Ascending aorta (tissue), 2 donors: ENCODE data around the gene ARMC5. TPM values are rescaled to one million over a fixed set of nuclear protein-coding genes. Genes with fewer than 3 reads are reported as not detected.

Source experiments
- DNase-seq, 2 donors: peaks; one replicate each; pipeline ENCODE4 v3.0.0-alpha.2; 2019; ENCODE audit warnings: low spot score in 2 of 2
- H3K27ac ChIP-seq, 2 donors: fragments of 200-600 bp; sonication (generic); one replicate each; pipeline ENCODE4 v1.5.1; 2016 to 2017; ENCODE audit warnings: mild to moderate bottlenecking in 1 of 2
- H3K27me3 ChIP-seq: fragments of 200-600 bp; sonication (generic); one replicate; pipeline ENCODE4 v1.5.1; 2017
- H3K36me3 ChIP-seq, 2 donors: fragments of 200-600 bp; sonication (generic); one replicate each; pipeline ENCODE4 v1.5.1; 2016
- H3K4me1 ChIP-seq, 2 donors: fragments of 200-600 bp; sonication (generic); one replicate each; pipeline ENCODE4 v1.5.1; 2016 to 2017; ENCODE audit warnings: mild to moderate bottlenecking in 1 of 2
- H3K4me3 ChIP-seq, 2 donors: fragments of 200-600 bp; sonication (generic); one replicate each; pipeline ENCODE4 v1.5.1; 2016 to 2017; ENCODE audit warnings: mild to moderate bottlenecking in 1 of 2
- H3K9me3 ChIP-seq, 2 donors: fragments of 200-600 bp; sonication (generic); one replicate each; pipeline ENCODE4 v1.5.1; 2016
- intact Hi-C: fragments of 100-400 bp; cut with DNase I; formaldehyde crosslinking; loops from one replicate; pipeline ENCODE4 v1.15.1; 2023
- total RNA-seq: library from RNA; depleted of rRNA; stranded (reverse); fragments of >200 nt; gene quantifications from one replicate; pipeline ENCODE4 v1.1.0, GENCODE V29; 2016
- TF ChIP-seq, protein P1 (sequence below), 3 experiments: fragments of 200-600 bp in 2 of 3; fragments of 450-650 bp in 1 of 3; sonication (generic) in 2 of 3; IDR thresholded peaks; one replicate each; pipeline ENCODE4 v1.5.1; 2016 to 2019; ENCODE audit warnings: antibody characterized with exemption in 3 of 3, mild to moderate bottlenecking in 1 of 3, moderate library complexity in 1 of 3

The ARMC5 gene
- total RNA-seq, 1 donor from 2014 or later: 10.0 TPM

DNA sequence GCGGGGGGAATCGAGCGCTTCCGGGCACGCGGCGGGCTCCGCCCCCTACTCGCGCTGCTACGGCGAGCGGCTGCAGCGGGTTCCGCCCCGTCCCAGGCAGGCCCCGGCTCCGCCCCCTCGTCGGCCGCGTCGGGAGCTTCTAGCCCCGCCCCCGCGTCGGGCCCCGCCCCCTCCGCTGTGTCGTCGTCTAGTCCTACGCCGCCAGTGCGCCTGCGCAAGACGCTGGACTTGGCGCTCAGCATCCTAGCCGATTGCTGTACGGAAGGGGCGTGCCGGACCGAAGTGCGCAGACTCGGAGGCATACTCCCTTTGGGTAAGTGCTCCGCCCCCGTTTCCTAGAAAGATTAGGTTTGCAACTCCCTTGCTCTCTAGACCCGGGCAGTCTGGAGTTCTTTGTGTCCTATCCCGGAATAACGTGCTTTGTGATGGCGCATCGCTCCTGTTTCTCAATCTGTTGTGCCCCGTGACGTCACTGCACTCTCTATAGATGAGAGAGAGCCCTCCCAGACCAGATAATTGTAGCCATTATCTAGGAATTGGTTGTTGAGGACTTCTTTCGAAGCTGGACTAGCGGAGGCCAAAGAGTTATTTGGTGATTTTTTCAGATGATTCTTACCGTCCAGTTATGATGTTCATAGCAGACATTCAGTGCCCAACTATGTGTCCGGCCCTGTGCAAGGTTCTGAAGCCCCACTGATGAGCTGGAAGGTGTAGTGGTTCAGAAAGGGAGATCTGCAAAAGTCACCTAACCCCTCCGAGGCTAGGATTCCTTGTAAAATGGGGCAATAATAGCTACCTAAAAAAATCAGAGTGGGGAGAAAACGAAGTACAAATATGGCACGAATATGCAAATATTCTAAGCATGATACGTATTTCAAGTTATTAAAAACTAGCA is 633 bp downstream of the ARMC5 start:
- no peaks in the 10 kb centered on the region for H3K27me3 ChIP-seq
- DNase-seq: peak; percentile 99 to 100
- no peaks in the 10 kb centered on the region for H3K9me3 ChIP-seq
- H3K4me1 ChIP-seq: peaks cover 20 to 41% of the 10 kb centered on the region in 2 donors
- H3K36me3 ChIP-seq: peaks cover 19 to 28% of the 10 kb centered on the region in 2 donors
- TF ChIP-seq, protein P1, sequence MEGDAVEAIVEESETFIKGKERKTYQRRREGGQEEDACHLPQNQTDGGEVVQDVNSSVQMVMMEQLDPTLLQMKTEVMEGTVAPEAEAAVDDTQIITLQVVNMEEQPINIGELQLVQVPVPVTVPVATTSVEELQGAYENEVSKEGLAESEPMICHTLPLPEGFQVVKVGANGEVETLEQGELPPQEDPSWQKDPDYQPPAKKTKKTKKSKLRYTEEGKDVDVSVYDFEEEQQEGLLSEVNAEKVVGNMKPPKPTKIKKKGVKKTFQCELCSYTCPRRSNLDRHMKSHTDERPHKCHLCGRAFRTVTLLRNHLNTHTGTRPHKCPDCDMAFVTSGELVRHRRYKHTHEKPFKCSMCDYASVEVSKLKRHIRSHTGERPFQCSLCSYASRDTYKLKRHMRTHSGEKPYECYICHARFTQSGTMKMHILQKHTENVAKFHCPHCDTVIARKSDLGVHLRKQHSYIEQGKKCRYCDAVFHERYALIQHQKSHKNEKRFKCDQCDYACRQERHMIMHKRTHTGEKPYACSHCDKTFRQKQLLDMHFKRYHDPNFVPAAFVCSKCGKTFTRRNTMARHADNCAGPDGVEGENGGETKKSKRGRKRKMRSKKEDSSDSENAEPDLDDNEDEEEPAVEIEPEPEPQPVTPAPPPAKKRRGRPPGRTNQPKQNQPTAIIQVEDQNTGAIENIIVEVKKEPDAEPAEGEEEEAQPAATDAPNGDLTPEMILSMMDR (IDR thresholded peaks at IDR 0.05): no peak
- peak overlapping the region; percentile 75 to 84 for H3K4me3 ChIP-seq
- H3K27ac ChIP-seq: peak overlapping the region; percentile 99 to 100
- intact Hi-C loops: loop anchor here (1.0 to 10.0 kb wide), 9 partner anchors 11 to 1655 kb away; partner anchors contain the start of genes FBRS, KAT8, MAZ and RUSF1

DNA sequence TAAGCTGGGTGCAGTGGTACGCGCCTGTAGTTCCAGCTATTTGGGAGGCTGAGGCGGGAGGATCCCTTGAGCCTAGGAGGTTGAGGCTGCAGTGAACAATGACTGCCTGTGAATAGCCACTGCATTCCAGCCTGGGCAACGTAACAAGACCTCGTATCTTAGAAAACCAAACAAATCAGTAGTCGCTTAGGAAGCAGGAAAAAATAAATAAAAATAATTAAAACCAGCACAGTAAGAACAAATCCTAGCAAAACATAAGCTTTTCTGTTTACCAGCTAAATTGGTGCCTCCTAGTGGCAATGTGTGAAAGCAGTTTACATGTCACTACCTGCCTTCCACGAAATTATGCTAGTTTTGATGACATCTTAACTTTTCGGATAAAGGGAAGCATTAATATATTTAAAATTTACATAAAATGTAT is 1.3 kb downstream of the ARMC5 start:
- Histone ChIP-seq H3K27ac (peak overlapping the region; percentile 86 to 100), H3K36me3 (peaks cover 24 to 34% of the 10 kb centered on the region in 2 donors), H3K4me1 (peaks cover 20 to 34% of the 10 kb centered on the region in 2 donors), H3K27me3 (no peaks in the 10 kb centered on the region), H3K9me3 (no peaks in the 10 kb centered on the region), H3K4me3 (peak overlapping the region; percentile 59 to 75)
- intact Hi-C loops: loop anchor here (1.0 kb wide), 1 partner anchor 11 kb away; no protein-coding TSS in a partner anchor
- peak in 1 of 2 donors; percentile 60 for DNase-seq
- TF ChIP-seq, protein P1 (IDR thresholded peaks at IDR 0.05): peak; percentile 15 to 55 (median 52)

DNA sequence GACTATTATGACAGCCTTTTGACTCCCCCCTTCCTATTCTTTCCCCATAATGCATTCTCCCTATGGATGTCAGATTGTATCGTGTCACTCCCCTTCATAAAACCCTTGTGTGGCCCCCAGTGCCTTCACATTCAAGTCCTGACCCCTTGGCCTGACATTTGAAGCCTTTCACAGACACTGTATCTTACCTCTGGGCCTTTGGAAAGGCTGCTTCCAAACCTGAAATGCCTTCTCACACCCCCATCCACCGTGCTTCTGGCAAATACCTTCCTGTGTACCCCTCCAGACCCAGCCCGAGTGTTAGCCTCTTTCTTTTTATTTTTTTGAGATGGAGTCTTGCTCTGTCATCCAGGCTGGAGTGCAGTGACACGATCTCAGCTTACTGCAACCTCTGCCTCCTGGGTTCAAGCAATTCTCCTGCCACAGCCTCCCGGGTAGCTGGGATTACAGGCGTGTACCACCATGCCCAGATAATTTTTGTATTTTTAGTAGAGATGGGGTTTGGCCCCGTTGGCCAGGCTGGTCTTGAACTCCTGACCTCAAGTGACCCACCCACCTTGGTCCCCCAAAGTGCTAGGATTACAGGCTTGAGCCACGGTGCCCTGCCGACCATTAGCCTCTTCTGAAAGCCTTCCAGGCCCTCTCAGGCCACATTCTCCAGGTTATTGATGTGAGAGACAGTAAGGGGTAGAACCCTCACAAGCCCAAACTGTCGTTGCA is 2.1 kb downstream of the ARMC5 start:
- TF ChIP-seq, protein P1 (IDR thresholded peaks at IDR 0.05): no peak
- no peak overlapping the region for H3K4me3 ChIP-seq

DNA sequence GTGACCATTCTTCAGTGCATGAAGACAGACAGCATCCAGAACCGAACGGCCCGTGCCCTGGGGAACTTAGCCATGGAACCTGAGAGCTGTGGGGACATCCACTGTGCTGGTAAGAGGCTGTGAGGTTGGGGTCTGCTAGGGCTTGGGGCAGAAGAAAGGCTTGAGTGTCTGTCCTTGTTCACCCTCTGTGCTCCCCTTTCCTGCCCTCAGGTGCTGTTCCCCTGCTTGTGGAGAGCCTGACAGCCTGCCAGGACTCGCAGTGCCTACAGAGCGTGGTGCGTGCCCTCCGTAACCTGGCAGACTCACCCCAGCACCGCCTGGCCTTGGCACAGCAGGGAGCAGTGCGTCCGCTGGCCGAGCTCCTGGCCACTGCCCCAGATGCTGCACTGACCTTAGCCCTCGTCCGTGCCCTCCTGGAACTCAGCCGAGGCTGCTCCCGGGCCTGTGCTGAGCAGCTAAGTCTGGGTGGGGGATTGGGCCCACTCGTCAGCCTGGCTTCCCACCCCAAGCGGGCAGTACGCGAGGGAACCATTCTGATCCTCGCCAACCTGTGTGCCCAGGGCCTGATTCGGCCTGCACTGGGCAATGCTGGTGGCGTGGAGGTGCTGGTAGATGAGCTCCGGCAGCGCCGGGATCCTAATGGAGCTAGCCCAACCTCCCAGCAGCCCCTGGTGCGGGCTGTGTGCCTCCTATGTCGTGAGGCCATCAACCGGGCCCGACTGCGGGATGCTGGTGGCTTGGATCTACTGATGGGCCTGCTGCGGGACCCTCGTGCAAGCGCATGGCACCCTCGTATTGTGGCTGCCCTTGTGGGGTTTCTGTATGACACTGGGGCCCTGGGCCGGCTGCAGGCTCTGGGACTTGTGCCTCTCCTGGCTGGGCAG is 2.9 kb downstream of the ARMC5 start:
- no peaks in the 10 kb centered on the region for H3K9me3 ChIP-seq
- peak in 1 of 2 donors; percentile 62 for DNase-seq
- H3K27ac ChIP-seq: no peak overlapping the region
- intact Hi-C loops: no loop called here
- H3K4me1 ChIP-seq: peaks cover 13 to 18% of the 10 kb centered on the region in 2 donors
- no peaks in the 10 kb centered on the region for H3K27me3 ChIP-seq
- no peak overlapping the region for H3K4me3 ChIP-seq
- peaks cover 35 to 49% of the 10 kb centered on the region in 2 donors for H3K36me3 ChIP-seq
- TF ChIP-seq, protein P1 (IDR thresholded peaks at IDR 0.05): no peak

More for the DNA sequence above, 2.1 kb downstream of the ARMC5 start:
- Histone ChIP-seq H3K27ac (peak overlapping the region in 1 of 2 donors; percentile 86), H3K36me3 (peaks cover 32 to 42% of the 10 kb centered on the region in 2 donors), H3K27me3 (no peaks in the 10 kb centered on the region), H3K9me3 (no peaks in the 10 kb centered on the region), H3K4me1 (peaks cover 20 to 26% of the 10 kb centered on the region in 2 donors)
- intact Hi-C loops: no loop called here
- DNase-seq: peak in 1 of 2 donors; percentile 55

DNA sequence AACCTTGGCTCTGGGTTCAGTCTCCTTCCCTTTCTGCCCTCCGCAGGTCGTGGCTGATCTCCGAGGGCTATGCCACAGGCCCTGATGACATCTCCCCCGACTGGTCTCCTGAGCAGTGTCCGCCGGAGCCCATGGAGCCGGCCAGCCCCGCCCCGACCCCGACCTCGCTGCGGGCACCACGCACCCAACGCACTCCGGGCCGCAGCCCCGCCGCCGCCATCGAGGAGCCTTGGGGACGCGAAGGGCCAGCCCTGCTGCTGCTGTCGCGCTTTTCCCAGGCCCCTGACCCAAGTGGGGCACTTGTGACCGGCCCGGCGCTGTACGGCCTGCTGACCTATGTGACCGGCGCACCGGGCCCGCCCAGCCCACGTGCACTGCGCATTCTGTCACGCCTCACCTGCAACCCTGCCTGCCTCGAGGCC is 5.1 kb downstream of the ARMC5 start:
- Histone ChIP-seq H3K27ac (no peak overlapping the region), H3K27me3 (no peaks in the 10 kb centered on the region), H3K4me1 (peaks cover 5 to 7% of the 10 kb centered on the region in 2 donors), H3K36me3 (peaks cover 35 to 50% of the 10 kb centered on the region in 2 donors), H3K9me3 (no peaks in the 10 kb centered on the region), H3K4me3 (no peak overlapping the region)
- intact Hi-C loops: no loop called here
- TF ChIP-seq, protein P1 (IDR thresholded peaks at IDR 0.05): no peak
- peak in 1 of 2 donors; percentile 54 for DNase-seq
